Nephron progenitor cell (in vitro differentiated cells): Measurements from ENCODE around the gene YES1.
"Not testable (repeated sequence)": the region's sequence is repeated elsewhere in the genome, so short reads cannot be mapped to it uniquely, and the experiment has no call there.

Experiments used
- DNase-seq: peaks from one replicate; pipeline ENCODE4 v3.0.0; 2021
- H3K27ac Mint-ChIP-seq: 2 replicates; pipeline ENCODE4 v1.8.0; 2021; ENCODE audit warnings: mild to moderate bottlenecking, moderate library complexity, mixed read lengths
- H3K27me3 Mint-ChIP-seq: 2 replicates; pipeline ENCODE4 v1.8.0; 2021; ENCODE audit warnings: mild to moderate bottlenecking, low read depth, mixed read lengths; ENCODE audit not compliant: poor library complexity
- H3K36me3 Mint-ChIP-seq: 2 replicates; pipeline ENCODE4 v1.8.0; 2021; ENCODE audit warnings: low read depth, mixed read lengths
- H3K4me1 Mint-ChIP-seq: 2 replicates; pipeline ENCODE4 v1.8.0; 2021; ENCODE audit warnings: mixed read lengths
- H3K4me3 Mint-ChIP-seq: 2 replicates; pipeline ENCODE4 v1.8.0; 2021; ENCODE audit warnings: mild to moderate bottlenecking, moderate library complexity, mixed read lengths
- H3K9me3 Mint-ChIP-seq: 2 replicates; pipeline ENCODE4 v1.8.0; 2021; ENCODE audit warnings: mild to moderate bottlenecking, moderate library complexity, mixed read lengths
- CTCF ChIP-seq: fragments of 200-600 bp; sonication (generic); IDR thresholded peaks from 2 replicates; pipeline ENCODE4 v1.5.0; 2021; ENCODE audit warnings: antibody characterized with exemption

The YES1 gene

GRCh38 chr18:805008-805754 is 6.9 kb downstream of the YES1 start:
- peaks cover 20% of the 10 kb centered on the region for H3K4me1 Mint-ChIP-seq

GRCh38 chr18:801137-801536 is 10.9 kb downstream of the YES1 start:
- Mint-ChIP-seq H3K4me1 (no peaks in the 10 kb centered on the region), H3K4me3 (no peak overlapping the region), H3K36me3 (peaks cover 19% of the 10 kb centered on the region), H3K9me3 (peaks cover 4% of the 10 kb centered on the region), H3K27me3 (peaks cover 3% of the 10 kb centered on the region), H3K27ac (no peak overlapping the region)
- no peak for DNase-seq
- TF ChIP-seq CTCF = no peak

More at GRCh38 chr18:805008-805754, 6.9 kb downstream of the YES1 start:
- no peak for DNase-seq
- peaks cover 18% of the 10 kb centered on the region for H3K36me3 Mint-ChIP-seq
- H3K27ac Mint-ChIP-seq = no peak overlapping the region
- H3K27me3 Mint-ChIP-seq = no peaks in the 10 kb centered on the region
- no peak overlapping the region for H3K4me3 Mint-ChIP-seq
- TF ChIP-seq CTCF = no peak
- H3K9me3 Mint-ChIP-seq = peaks cover 3% of the 10 kb centered on the region

GRCh38 chr18:799943-800342 is 12.1 kb downstream of the YES1 start:
- H3K27ac Mint-ChIP-seq = no peak overlapping the region
- H3K27me3 Mint-ChIP-seq = peaks cover 3% of the 10 kb centered on the region
- H3K9me3 Mint-ChIP-seq = peaks cover 14% of the 10 kb centered on the region
- no peaks in the 10 kb centered on the region for H3K4me1 Mint-ChIP-seq
- H3K4me3 Mint-ChIP-seq = no peak overlapping the region
- DNase-seq = no peak
- no peak for TF ChIP-seq CTCF
- peaks cover 23% of the 10 kb centered on the region for H3K36me3 Mint-ChIP-seq

- peaks cover 27% of the 10 kb centered on the region for H3K9me3 Mint-ChIP-seq
- not testable (repeated sequence) for H3K27ac Mint-ChIP-seq, H3K4me3 Mint-ChIP-seq, H3K4me1 Mint-ChIP-seq, H3K27me3 Mint-ChIP-seq, DNase-seq
- peaks cover 29% of the 10 kb centered on the region for H3K36me3 Mint-ChIP-seq
Observed at GRCh38 chr18:795383-795782, 16.7 kb downstream of the YES1 start.

GRCh38 chr18:789397-789796 is 22.6 kb downstream of the YES1 start:
- H3K27me3 Mint-ChIP-seq = peaks cover under 1% of the 10 kb centered on the region
- H3K27ac Mint-ChIP-seq = no peak overlapping the region
- H3K36me3 Mint-ChIP-seq = peaks cover 26% of the 10 kb centered on the region
- H3K9me3 Mint-ChIP-seq = peaks cover 13% of the 10 kb centered on the region
- H3K4me1 Mint-ChIP-seq = no peaks in the 10 kb centered on the region
- DNase-seq = no peak
- no peak for TF ChIP-seq CTCF
- H3K4me3 Mint-ChIP-seq = no peak overlapping the region

- TF ChIP-seq CTCF = no peak
- Mint-ChIP-seq H3K27me3 (peaks cover 3% of the 10 kb centered on the region), H3K4me3 (no peak overlapping the region), H3K27ac (no peak overlapping the region), H3K36me3 (peaks cover 18% of the 10 kb centered on the region), H3K4me1 (peaks cover 17% of the 10 kb centered on the region), H3K9me3 (peaks cover 4% of the 10 kb centered on the region)
- DNase-seq = no peak
Observed at GRCh38 chr18:785242-785641, 26.8 kb downstream of the YES1 start.
